H1 (cell line): ENCODE results near the gene FA2H. TPM values are rescaled to one million over a fixed set of nuclear protein-coding genes. Genes with fewer than 3 reads are reported as not detected.

Experiments used
- ATF3 ChIP-seq: IDR thresholded peaks from 2 replicates; pipeline ENCODE4 v1.6.1; 2011; ENCODE audit warnings: low read depth, mild to moderate bottlenecking, low read length; ENCODE audit not compliant: insufficient read depth
- CBX5 ChIP-seq: fragments of 300-800, 300-1000 bp; sonication (generic); IDR thresholded peaks from 2 replicates; pipeline ENCODE4 v1.7.1; 2016; ENCODE audit warnings: antibody characterized with exemption, low read length, low read depth
- CTBP2 ChIP-seq: IDR thresholded peaks from 2 replicates; pipeline ENCODE4 v1.7.0; 2011; ENCODE audit warnings: borderline replicate concordance, mild to moderate bottlenecking, moderate library complexity, mixed read lengths, low read length; ENCODE audit not compliant: insufficient read depth, insufficient read length
- EP300 ChIP-seq, 2 experiments: IDR thresholded peaks; 1 replicate in 1 of 2; 2 replicates in 1 of 2; pipeline ENCODE4 v1.6.1; 2011 to 2012; ENCODE audit warnings: low read depth in 2 of 2, low read length in 2 of 2, mild to moderate bottlenecking in 2 of 2, borderline replicate concordance in 1 of 2, inconsistent platforms in 1 of 2, moderate library complexity in 1 of 2
- GABPA ChIP-seq: IDR thresholded peaks from 2 replicates; pipeline ENCODE4 v1.6.1; 2011; ENCODE audit warnings: mild to moderate bottlenecking, low read length, moderate library complexity, borderline replicate concordance; ENCODE audit not compliant: insufficient read depth
- HDAC6 ChIP-seq: IDR thresholded peaks from one replicate; pipeline ENCODE4 v1.7.1; 2012; ENCODE audit warnings: low read depth, mild to moderate bottlenecking, inconsistent platforms, low read length, moderate library complexity
- KDM1A ChIP-seq: fragments of 200-600, 300-600 bp; sonication (generic); IDR thresholded peaks from 2 replicates; pipeline ENCODE4 v1.7.1; 2016; ENCODE audit warnings: mild to moderate bottlenecking, low read length, borderline replicate concordance
- KDM4A ChIP-seq: IDR thresholded peaks from one replicate; pipeline ENCODE4 v1.7.1; 2012; ENCODE audit warnings: low read depth, mild to moderate bottlenecking, moderate library complexity, low read length, inconsistent platforms; ENCODE audit not compliant: severe bottlenecking
- KDM5A ChIP-seq: fragments of 200-600 bp; IDR thresholded peaks from 2 replicates; pipeline ENCODE4 v1.7.1; 2012; ENCODE audit warnings: mild to moderate bottlenecking, low read length, inconsistent platforms, mixed read lengths
- PHF8 ChIP-seq: fragments of 200-600 bp; sonication (generic); conservative IDR thresholded peaks from 2 replicates; pipeline ENCODE4 v1.7.1; 2012; ENCODE audit warnings: low read depth, mild to moderate bottlenecking, inconsistent platforms, low read length, moderate library complexity
- POLR2A ChIP-seq, 2 experiments: IDR thresholded peaks; 1 replicate in 1 of 2; 2 replicates in 1 of 2; pipeline ENCODE4 v1.6.1; 2011; ENCODE audit warnings: low read depth in 2 of 2, low read length in 2 of 2, mild to moderate bottlenecking in 2 of 2; ENCODE audit errors: control extremely low read depth in 1 of 2
- POU5F1 ChIP-seq: IDR thresholded peaks from 2 replicates; pipeline ENCODE4 v1.6.1; 2011; ENCODE audit warnings: low read depth, mild to moderate bottlenecking, low read length, moderate library complexity
- RNF2 ChIP-seq: fragments of 200-900, 300-1000 bp; sonication (generic); IDR thresholded peaks from 2 replicates; pipeline ENCODE4 v1.7.1; 2016; ENCODE audit warnings: borderline replicate concordance, low read depth, mild to moderate bottlenecking, antibody characterized with exemption, low read length; ENCODE audit not compliant: poor library complexity, severe bottlenecking; ENCODE audit errors: missing control alignments
- RXRA ChIP-seq: IDR thresholded peaks from 2 replicates; pipeline ENCODE4 v1.6.1; 2011; ENCODE audit warnings: low read depth, mild to moderate bottlenecking, low read length, moderate library complexity; ENCODE audit not compliant: insufficient read depth
- SAP30 ChIP-seq: fragments of 300-600 bp; sonication (generic); IDR thresholded peaks from 2 replicates; pipeline ENCODE4 v1.7.1; 2012; ENCODE audit warnings: low read length, moderate library complexity, mild to moderate bottlenecking, inconsistent platforms; ENCODE audit not compliant: insufficient read depth, insufficient replicate concordance
- SIN3A ChIP-seq, 2 experiments: IDR thresholded peaks in 1 of 2; conservative IDR thresholded peaks in 1 of 2; 2 replicates each; pipeline ENCODE4 v1.6.1; 2011 to 2012; ENCODE audit warnings: low read length in 2 of 2, improper control_type of control experiment in 1 of 2, low read depth in 1 of 2, mild to moderate bottlenecking in 1 of 2
- SP1 ChIP-seq: IDR thresholded peaks from 2 replicates; pipeline ENCODE4 v1.6.1; 2011; ENCODE audit warnings: low read depth, low read length
- SP4 ChIP-seq: IDR thresholded peaks from 2 replicates; pipeline ENCODE4 v1.6.1; 2012; ENCODE audit warnings: low read length, inconsistent platforms
- TAF7 ChIP-seq: optimal IDR thresholded peaks from 2 replicates; pipeline ENCODE3; 2011; ENCODE audit warnings: low read depth, mild to moderate bottlenecking, inconsistent platforms, low read length, moderate library complexity, borderline replicate concordance
- TEAD4 ChIP-seq: IDR thresholded peaks from 2 replicates; pipeline ENCODE4 v1.6.1; 2012; ENCODE audit warnings: low read depth, low read length, inconsistent platforms, mixed read lengths
- ZNF274 ChIP-seq: IDR thresholded peaks from 2 replicates; pipeline ENCODE4 v1.7.0; 2012; ENCODE audit warnings: low read length, borderline replicate concordance; ENCODE audit errors: extremely low read depth
- polyA plus RNA-seq, 7 experiments: library from polyadenylated mRNA; depleted of rRNA in 3 of 7; stranded (reverse) in 5 of 7; unstranded in 2 of 7; fragments of >200 nt in 5 of 7; fragments of 200-250 nt in 2 of 7; gene quantifications; 1 replicate in 5 of 7; 2 replicates in 1 of 7; 4 replicates in 1 of 7; pipeline versions ENCODE4 v1.2.1 to v1.2.3, GENCODE V29; 2011 to 2013; ENCODE audit warnings: missing spikeins in 2 of 7, mixed read lengths in 2 of 7
- total RNA-seq: library from RNA; stranded (reverse); fragmentation: NEBNext Ultra II Directional; extraction: Animal tissue kit (Norgen Biotek cat#: 25700); gene quantifications from 2 replicates; pipeline ENCODE4 v1.2.1, GENCODE V29; 2021
- TF ChIP-seq, protein P1 (sequence below): IDR thresholded peaks from 2 replicates; pipeline ENCODE4 v1.6.1; 2012; ENCODE audit warnings: inconsistent platforms

The FA2H gene
- total and polyA plus RNA-seq, 2 of the 8 experiments (the other 6 are each of a cell fraction or from before 2014, with no cell fraction given) = 2.1 to 2.5 TPM

- peak; percentile 94 for TF ChIP-seq PHF8
- TF ChIP-seq GABPA = no peak
- peak; percentile 36 for TF ChIP-seq KDM4A
- TF ChIP-seq POLR2A (IDR thresholded peaks at IDR 0.05; ENCODE audit: control extremely low read depth in 1 of 2, low read depth in 2 of 2, low read length in 2 of 2) = peak; percentile 92 to 95
- no peak for TF ChIP-seq EP300 (IDR thresholded peaks at IDR 0.05; ENCODE audit: borderline replicate concordance in 1 of 2, low read depth in 2 of 2, low read length in 2 of 2)
- TF ChIP-seq TAF7 = peak; percentile 96
- no peak for TF ChIP-seq KDM1A
- TF ChIP-seq CBX5 = no peak
- no peak for TF ChIP-seq SP4
- TF ChIP-seq POU5F1 = no peak
- no peak for TF ChIP-seq SAP30
- TF ChIP-seq, protein P1, sequence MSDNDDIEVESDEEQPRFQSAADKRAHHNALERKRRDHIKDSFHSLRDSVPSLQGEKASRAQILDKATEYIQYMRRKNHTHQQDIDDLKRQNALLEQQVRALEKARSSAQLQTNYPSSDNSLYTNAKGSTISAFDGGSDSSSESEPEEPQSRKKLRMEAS = peak; percentile 81
- TF ChIP-seq KDM5A = peak; percentile 53; the same call in 1 of the 2 replicates
- TF ChIP-seq RNF2 = no peak
- peak; percentile 99 for TF ChIP-seq SP1
- no peak for TF ChIP-seq CTBP2
- no peak for TF ChIP-seq ATF3
- TF ChIP-seq HDAC6 = no peak
- TF ChIP-seq SIN3A (conservative IDR thresholded peaks at IDR 0.05 in 1 of 2, IDR thresholded peaks at IDR 0.05 in 1 of 2; ENCODE audit: low read depth in 1 of 2, low read length in 2 of 2) = peak; percentile 60 to 76; a peak in 2 of 4 replicates
- TF ChIP-seq TEAD4 = no peak
- no peak for TF ChIP-seq RXRA
- no peak for TF ChIP-seq ZNF274
Measured at GRCh38 chr16:74666425-74667254, 108.0 kb downstream of the FA2H start, which contains the start of gene RFWD3 (continued).
